ENCODE results near the gene EID1. TPM values are rescaled to one million over a fixed set of nuclear protein-coding genes. Genes with fewer than 3 reads are reported as not detected.

Gene EID1
- total RNA-seq, 1 experiment from 2014 or later, result 74.3 TPM

DNA sequence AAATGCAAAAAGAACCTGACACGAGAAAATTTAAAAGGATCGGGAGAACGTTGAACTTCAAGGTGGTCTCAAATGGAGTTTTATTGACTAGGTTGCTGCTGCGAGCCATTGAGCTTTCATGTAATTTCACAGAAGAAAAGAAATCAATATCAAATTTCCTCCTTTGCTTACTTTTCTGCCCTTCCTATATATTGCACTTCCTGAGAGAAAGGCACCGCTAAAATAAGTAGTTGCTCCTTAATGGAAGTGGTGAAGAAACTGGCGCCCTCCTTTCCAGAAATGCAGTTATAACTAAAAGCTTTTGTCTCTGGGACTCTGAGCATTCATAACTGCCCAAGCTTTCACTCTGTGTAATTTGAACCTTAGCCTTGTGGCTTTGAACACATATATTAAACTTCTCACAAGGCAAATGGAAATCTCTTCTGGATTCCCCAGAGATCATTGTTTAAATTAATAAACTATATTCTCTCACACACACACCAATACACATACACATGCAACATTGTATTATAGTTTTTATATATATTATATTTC lies 13.4 kb downstream of the EID1 start:
- no peaks in the 10 kb centered on the region for H3K27me3 Mint-ChIP-seq (ENCODE audit: unreplicated experiment)
- no peaks in the 10 kb centered on the region for H3K4me1 Mint-ChIP-seq (ENCODE audit: low read depth, unreplicated experiment)
- H3K4me3 Mint-ChIP-seq (ENCODE audit: low read depth, unreplicated experiment), result no peak overlapping the region
- no peak overlapping the region for H3K27ac Mint-ChIP-seq (ENCODE audit: unreplicated experiment)
- intact Hi-C loops (cut with micrococcal nuclease; ENCODE audit: unreplicated experiment), result no loop called here
- DNase-seq, result no peak
- CTCF ChIA-PET, result no interaction called here
- TF ChIP-seq, protein P1, sequence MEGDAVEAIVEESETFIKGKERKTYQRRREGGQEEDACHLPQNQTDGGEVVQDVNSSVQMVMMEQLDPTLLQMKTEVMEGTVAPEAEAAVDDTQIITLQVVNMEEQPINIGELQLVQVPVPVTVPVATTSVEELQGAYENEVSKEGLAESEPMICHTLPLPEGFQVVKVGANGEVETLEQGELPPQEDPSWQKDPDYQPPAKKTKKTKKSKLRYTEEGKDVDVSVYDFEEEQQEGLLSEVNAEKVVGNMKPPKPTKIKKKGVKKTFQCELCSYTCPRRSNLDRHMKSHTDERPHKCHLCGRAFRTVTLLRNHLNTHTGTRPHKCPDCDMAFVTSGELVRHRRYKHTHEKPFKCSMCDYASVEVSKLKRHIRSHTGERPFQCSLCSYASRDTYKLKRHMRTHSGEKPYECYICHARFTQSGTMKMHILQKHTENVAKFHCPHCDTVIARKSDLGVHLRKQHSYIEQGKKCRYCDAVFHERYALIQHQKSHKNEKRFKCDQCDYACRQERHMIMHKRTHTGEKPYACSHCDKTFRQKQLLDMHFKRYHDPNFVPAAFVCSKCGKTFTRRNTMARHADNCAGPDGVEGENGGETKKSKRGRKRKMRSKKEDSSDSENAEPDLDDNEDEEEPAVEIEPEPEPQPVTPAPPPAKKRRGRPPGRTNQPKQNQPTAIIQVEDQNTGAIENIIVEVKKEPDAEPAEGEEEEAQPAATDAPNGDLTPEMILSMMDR (IDR thresholded peaks at IDR 0.05; ENCODE audit: unreplicated experiment), result no peak
- H3K9me3 Mint-ChIP-seq (ENCODE audit: low read depth, unreplicated experiment), result no peaks in the 10 kb centered on the region
- H3K36me3 Mint-ChIP-seq (ENCODE audit: insufficient read depth, unreplicated experiment), result no peaks in the 10 kb centered on the region
- BruUV-seq (replicated peaks), result no TSS peak

DNA sequence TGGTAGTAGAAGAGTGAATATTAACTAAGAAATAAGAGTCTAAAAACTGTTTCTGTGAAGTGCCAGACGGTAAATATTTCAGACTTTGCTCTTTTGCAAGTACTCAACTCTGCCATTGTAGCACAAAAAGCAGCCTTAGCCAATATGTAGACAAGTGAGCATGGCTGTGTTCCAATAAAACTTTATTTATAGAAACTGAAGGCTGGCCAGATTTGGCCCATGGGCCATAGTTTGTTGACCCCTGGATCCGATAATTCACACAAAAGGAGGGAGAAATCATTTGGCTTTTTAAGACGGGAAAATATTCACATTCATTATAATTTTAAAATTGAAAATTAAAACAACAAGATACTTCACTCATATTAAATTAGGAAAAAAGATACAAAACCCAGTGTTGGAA lies 15.4 kb downstream of the EID1 start:
- H3K4me1 Mint-ChIP-seq (ENCODE audit: low read depth, unreplicated experiment), result peaks cover 15% of the 10 kb centered on the region
- DNase-seq, result no peak
- H3K27ac Mint-ChIP-seq (ENCODE audit: unreplicated experiment), result no peak overlapping the region
- CTCF ChIA-PET, result no interaction called here
- no peaks in the 10 kb centered on the region for H3K36me3 Mint-ChIP-seq (ENCODE audit: insufficient read depth, unreplicated experiment)
- no peaks in the 10 kb centered on the region for H3K27me3 Mint-ChIP-seq (ENCODE audit: unreplicated experiment)
- no peaks in the 10 kb centered on the region for H3K9me3 Mint-ChIP-seq (ENCODE audit: low read depth, unreplicated experiment)
- TF ChIP-seq, protein P1 (IDR thresholded peaks at IDR 0.05; ENCODE audit: unreplicated experiment), result no peak
- H3K4me3 Mint-ChIP-seq (ENCODE audit: low read depth, unreplicated experiment), result no peak overlapping the region
- intact Hi-C loops (cut with micrococcal nuclease; ENCODE audit: unreplicated experiment), result no loop called here
- no TSS peak for BruUV-seq (replicated peaks)

DNA sequence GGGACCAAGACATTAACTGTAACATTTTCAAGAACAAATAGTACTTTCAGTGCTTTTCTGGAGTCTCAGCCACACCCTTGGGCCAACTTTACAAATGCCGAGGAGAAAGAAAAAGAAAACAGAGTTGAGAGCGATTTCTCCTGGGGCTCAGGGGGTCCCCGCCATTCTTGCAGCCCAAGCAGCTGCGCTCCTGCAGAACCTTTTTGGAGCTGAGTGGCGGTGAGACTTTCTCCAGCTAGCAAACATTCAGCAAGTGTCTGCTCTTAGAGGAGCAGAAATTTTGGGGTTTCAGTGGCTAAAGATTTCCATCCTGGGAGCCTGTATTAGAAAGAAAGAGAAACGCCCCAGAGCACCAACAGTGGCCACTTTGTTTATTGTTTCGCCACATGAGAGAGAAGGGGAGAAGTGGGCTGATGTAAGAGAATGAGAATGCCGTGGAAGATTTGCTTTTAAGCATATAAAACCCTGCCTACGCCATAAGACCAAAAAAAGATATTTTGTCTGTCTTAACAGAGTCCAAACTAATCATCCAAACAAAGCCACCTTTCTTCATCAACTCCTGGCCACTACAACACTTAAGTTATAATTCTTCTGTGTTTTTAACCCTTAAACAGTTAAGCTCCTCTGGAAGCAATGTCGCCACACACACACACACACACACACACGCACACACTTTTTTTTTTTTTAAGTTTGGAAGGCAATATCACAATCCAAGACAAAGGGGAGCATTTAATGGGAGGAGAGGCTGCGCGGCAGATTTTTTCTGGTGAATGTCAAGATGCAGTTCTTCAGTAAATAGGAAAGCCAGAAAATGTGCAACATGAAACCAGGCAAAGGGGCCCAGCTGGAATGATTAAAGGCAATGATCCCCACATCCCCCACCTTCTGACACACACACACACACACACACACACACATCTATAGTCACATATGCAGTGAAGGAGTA lies 19.2 kb downstream of the EID1 start:
- Mint-ChIP-seq H3K9me3 (ENCODE audit: low read depth, unreplicated experiment) (no peaks in the 10 kb centered on the region), H3K27ac (ENCODE audit: unreplicated experiment) (peak overlapping the region; percentile 35), H3K36me3 (ENCODE audit: insufficient read depth, unreplicated experiment) (no peaks in the 10 kb centered on the region), H3K4me3 (ENCODE audit: low read depth, unreplicated experiment) (no peak overlapping the region), H3K27me3 (ENCODE audit: unreplicated experiment) (no peaks in the 10 kb centered on the region), H3K4me1 (ENCODE audit: low read depth, unreplicated experiment) (peaks cover 15% of the 10 kb centered on the region)
- TF ChIP-seq, protein P1 (IDR thresholded peaks at IDR 0.05; ENCODE audit: unreplicated experiment), result no peak
- DNase-seq, result no peak
- intact Hi-C loops (cut with micrococcal nuclease; ENCODE audit: unreplicated experiment), result no loop called here
- CTCF ChIA-PET, result no interaction called here
- no TSS peak for BruUV-seq (replicated peaks)

DNA sequence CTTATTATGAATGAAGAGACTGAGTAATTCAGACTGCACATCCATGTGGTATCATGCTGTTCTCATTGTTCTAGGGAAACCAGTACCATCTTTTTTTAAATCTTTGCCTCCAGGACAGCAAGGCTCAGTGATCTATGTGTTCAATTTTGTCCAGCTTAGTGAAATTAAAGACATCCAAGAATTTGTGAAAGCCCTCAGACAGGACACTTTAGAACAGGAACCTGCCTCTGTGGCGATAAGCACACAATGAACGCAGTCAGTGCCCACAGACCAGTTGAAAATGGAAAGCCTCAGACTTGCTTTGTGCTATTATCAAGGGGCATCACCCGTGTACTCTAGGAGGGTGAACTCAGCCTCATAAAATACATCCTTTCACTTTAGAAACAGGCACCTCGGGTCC lies 20.1 kb downstream of the EID1 start:
- TF ChIP-seq, protein P1 (IDR thresholded peaks at IDR 0.05; ENCODE audit: unreplicated experiment), result no peak
- CTCF ChIA-PET, result no interaction called here
- Mint-ChIP-seq H3K9me3 (ENCODE audit: low read depth, unreplicated experiment) (no peaks in the 10 kb centered on the region), H3K27ac (ENCODE audit: unreplicated experiment) (no peak overlapping the region), H3K27me3 (ENCODE audit: unreplicated experiment) (no peaks in the 10 kb centered on the region), H3K4me3 (ENCODE audit: low read depth, unreplicated experiment) (no peak overlapping the region), H3K4me1 (ENCODE audit: low read depth, unreplicated experiment) (peaks cover 15% of the 10 kb centered on the region), H3K36me3 (ENCODE audit: insufficient read depth, unreplicated experiment) (no peaks in the 10 kb centered on the region)
- no TSS peak for BruUV-seq (replicated peaks)
- intact Hi-C loops (cut with micrococcal nuclease; ENCODE audit: unreplicated experiment), result no loop called here
- no peak for DNase-seq
